ENCODE data around the gene DNAH10. TPM values are rescaled to one million over a fixed set of nuclear protein-coding genes. Genes with fewer than 3 reads are reported as not detected.
A peak's percentile ranks its signal among the peaks of the same experiment; 100 is the strongest.
"Not testable (repeated sequence)": the region's sequence is repeated elsewhere in the genome, so short reads cannot be mapped to it uniquely, and the experiment has no call there.

DNAH10 gene
- total and polyA plus RNA-seq, 4 donors, result 0.03 to 1.0 TPM; not detected in 2

GRCh38 chr12:123905319-123905925, 143.3 kb downstream of the DNAH10 start:
- no peaks in the 10 kb centered on the region for H3K36me3 ChIP-seq (ENCODE audit: control insufficient read depth in 1 of 2, insufficient read depth in 2 of 2, low read length in 1 of 2)
- H3K9me3 ChIP-seq (ENCODE audit: control insufficient read depth, low read length), result no peaks in the 10 kb centered on the region
- intact Hi-C loops (cut with DNase I), result loop anchor here (2.0 kb wide), 2 partner anchors 79 to 127 kb away; no protein-coding TSS in a partner anchor
- ATAC-seq (ENCODE audit: low FRiP score) (peak; percentile 62), DNase-seq (peak; percentile 67 to 68)
- no peaks in the 10 kb centered on the region for H3K4me1 ChIP-seq (ENCODE audit: control insufficient read depth in 1 of 2, insufficient read depth in 2 of 2, low read length in 2 of 2)
- H3K4me3 ChIP-seq (ENCODE audit: low read length in 2 of 2), result no peak overlapping the region
- no peak overlapping the region for H3K27ac ChIP-seq (ENCODE audit: low read depth in 1 of 2, low read length in 2 of 2)
- H3K27me3 ChIP-seq (ENCODE audit: control insufficient read depth in 1 of 2, insufficient read depth in 2 of 2, low read length in 1 of 2), result no peaks in the 10 kb centered on the region
- 12 to 20% methylated on average over 9 of the region's 9 CpGs for WGBS, 2 donors

GRCh38 chr12:123906711-123907420, 144.8 kb downstream of the DNAH10 start:
- H3K27me3 ChIP-seq (ENCODE audit: control insufficient read depth in 1 of 2, insufficient read depth in 2 of 2, low read length in 1 of 2), result no peaks in the 10 kb centered on the region
- no peak overlapping the region for H3K27ac ChIP-seq (ENCODE audit: low read depth in 1 of 2, low read length in 2 of 2)
- intact Hi-C loops (cut with DNase I), result no loop called here
- H3K4me1 ChIP-seq (ENCODE audit: control insufficient read depth in 1 of 2, insufficient read depth in 2 of 2, low read length in 2 of 2), result no peaks in the 10 kb centered on the region
- ATAC-seq (ENCODE audit: low FRiP score) (no peak), DNase-seq (peak in 1 of 2 donors; percentile 25)
- no peaks in the 10 kb centered on the region for H3K9me3 ChIP-seq (ENCODE audit: control insufficient read depth, low read length)
- no peaks in the 10 kb centered on the region for H3K36me3 ChIP-seq (ENCODE audit: control insufficient read depth in 1 of 2, insufficient read depth in 2 of 2, low read length in 1 of 2)
- H3K4me3 ChIP-seq (ENCODE audit: low read length in 2 of 2), result no peak overlapping the region
- 95 to 97% methylated on average over 7 of the region's 7 CpGs for WGBS, 2 donors

- Histone ChIP-seq H3K4me3 (ENCODE audit: low read length in 2 of 2) (no peak overlapping the region), H3K4me1 (ENCODE audit: control insufficient read depth in 1 of 2, insufficient read depth in 2 of 2, low read length in 2 of 2) (no peaks in the 10 kb centered on the region), H3K27ac (ENCODE audit: low read depth in 1 of 2, low read length in 2 of 2) (no peak overlapping the region), H3K27me3 (ENCODE audit: control insufficient read depth in 1 of 2, insufficient read depth in 2 of 2, low read length in 1 of 2) (no peaks in the 10 kb centered on the region), H3K36me3 (ENCODE audit: control insufficient read depth in 1 of 2, insufficient read depth in 2 of 2, low read length in 1 of 2) (no peaks in the 10 kb centered on the region), H3K9me3 (ENCODE audit: control insufficient read depth, low read length) (no peaks in the 10 kb centered on the region)
- ATAC-seq (ENCODE audit: low FRiP score) (peak; percentile 17), DNase-seq (peak in 1 of 2 donors; percentile 73)
- intact Hi-C loops (cut with DNase I), result no loop called here
- WGBS, 2 donors, result 85 to 87% methylated on average over 12 of the region's 12 CpGs
Observed at GRCh38 chr12:123907726-123908476, 145.8 kb downstream of the DNAH10 start.

GRCh38 chr12:123908884-123909725, 147.0 kb downstream of the DNAH10 start:
- H3K9me3 ChIP-seq (ENCODE audit: control insufficient read depth, low read length), result no peaks in the 10 kb centered on the region
- peak in 1 of 2 donors; percentile 49 for DNase-seq
- WGBS, 2 donors, result 85 to 86% methylated on average over 37 of the region's 37 CpGs
- no peaks in the 10 kb centered on the region for H3K36me3 ChIP-seq (ENCODE audit: control insufficient read depth in 1 of 2, insufficient read depth in 2 of 2, low read length in 1 of 2)
- H3K27ac ChIP-seq (ENCODE audit: low read depth in 1 of 2, low read length in 2 of 2), result no peak overlapping the region
- H3K4me3 ChIP-seq (ENCODE audit: low read length in 2 of 2), result no peak overlapping the region
- ATAC-seq (ENCODE audit: low FRiP score), result no peak
- intact Hi-C loops (cut with DNase I), result no loop called here
- no peaks in the 10 kb centered on the region for H3K4me1 ChIP-seq (ENCODE audit: control insufficient read depth in 1 of 2, insufficient read depth in 2 of 2, low read length in 2 of 2)
- no peaks in the 10 kb centered on the region for H3K27me3 ChIP-seq (ENCODE audit: control insufficient read depth in 1 of 2, insufficient read depth in 2 of 2, low read length in 1 of 2)

- H3K9me3 ChIP-seq (ENCODE audit: control insufficient read depth, low read length), result no peaks in the 10 kb centered on the region
- H3K4me3 ChIP-seq (ENCODE audit: low read length in 2 of 2), result no peak overlapping the region
- no peaks in the 10 kb centered on the region for H3K27me3 ChIP-seq (ENCODE audit: control insufficient read depth in 1 of 2, insufficient read depth in 2 of 2, low read length in 1 of 2)
- H3K4me1 ChIP-seq (ENCODE audit: control insufficient read depth in 1 of 2, insufficient read depth in 2 of 2, low read length in 2 of 2), result no peaks in the 10 kb centered on the region
- whole genome bisulfite sequencing, 2 donors, result 97% methylated on average over 8 of the region's 8 CpGs
- no peaks in the 10 kb centered on the region for H3K36me3 ChIP-seq (ENCODE audit: control insufficient read depth in 1 of 2, insufficient read depth in 2 of 2, low read length in 1 of 2)
- intact Hi-C loops (cut with DNase I), result no loop called here
- H3K27ac ChIP-seq (ENCODE audit: low read depth in 1 of 2, low read length in 2 of 2), result no peak overlapping the region
- DNase-seq (peak in 1 of 2 donors; percentile 58), ATAC-seq (ENCODE audit: low FRiP score) (no peak)
Observed at GRCh38 chr12:123910057-123910456, 148.0 kb downstream of the DNAH10 start.

- no peaks in the 10 kb centered on the region for H3K9me3 ChIP-seq (ENCODE audit: control insufficient read depth, low read length)
- H3K36me3 ChIP-seq (ENCODE audit: control insufficient read depth in 1 of 2, insufficient read depth in 2 of 2, low read length in 1 of 2), result no peaks in the 10 kb centered on the region
- 71 to 72% methylated on average over 5 of the region's 5 CpGs for WGBS, 2 donors
- no peak for DNase-seq
- no peak for ATAC-seq (ENCODE audit: low FRiP score)
- no peak overlapping the region for H3K4me3 ChIP-seq (ENCODE audit: low read length in 2 of 2)
- H3K27ac ChIP-seq (ENCODE audit: low read depth in 1 of 2, low read length in 2 of 2), result no peak overlapping the region
- H3K27me3 ChIP-seq (ENCODE audit: control insufficient read depth in 1 of 2, insufficient read depth in 2 of 2, low read length in 1 of 2), result no peaks in the 10 kb centered on the region
- no peaks in the 10 kb centered on the region for H3K4me1 ChIP-seq (ENCODE audit: control insufficient read depth in 1 of 2, insufficient read depth in 2 of 2, low read length in 2 of 2)
- intact Hi-C loops (cut with DNase I), result no loop called here
Observed at GRCh38 chr12:123910761-123911193, 148.7 kb downstream of the DNAH10 start.

GRCh38 chr12:123911672-123912409, 149.7 kb downstream of the DNAH10 start:
- H3K36me3 ChIP-seq (ENCODE audit: control insufficient read depth in 1 of 2, insufficient read depth in 2 of 2, low read length in 1 of 2); H3K4me1 ChIP-seq (ENCODE audit: control insufficient read depth in 1 of 2, insufficient read depth in 2 of 2, low read length in 2 of 2); DNase-seq; H3K27ac ChIP-seq (ENCODE audit: low read depth in 1 of 2, low read length in 2 of 2); H3K4me3 ChIP-seq (ENCODE audit: low read length in 2 of 2); ATAC-seq (ENCODE audit: low FRiP score); intact Hi-C loops (cut with DNase I); H3K27me3 ChIP-seq (ENCODE audit: control insufficient read depth in 1 of 2, insufficient read depth in 2 of 2, low read length in 1 of 2); H3K9me3 ChIP-seq (ENCODE audit: control insufficient read depth, low read length): not testable (repeated sequence)
- WGBS, 2 donors, result 70 to 80% methylated on average over 2 to 9 of the region's 9 CpGs

All from aorta (tissue), 5 donors.